Type B pancreatic cell (in vitro differentiated cells): ENCODE data around the gene ACTL8. TPM values are rescaled to one million over a fixed set of nuclear protein-coding genes. Genes with fewer than 3 reads are reported as not detected.

Experiments
- DNase-seq: peaks from one replicate; pipeline ENCODE4 v3.0.0; 2021; ENCODE audit warnings: mixed read lengths; ENCODE audit not compliant: unreplicated experiment; ENCODE audit errors: extremely low spot score
- H3K27ac Mint-ChIP-seq: 2 replicates; pipeline ENCODE4 v1.8.0; 2021; ENCODE audit warnings: mild to moderate bottlenecking, mixed read lengths
- H3K27me3 Mint-ChIP-seq: 2 replicates; pipeline ENCODE4 v1.8.0; 2021; ENCODE audit warnings: mixed read lengths
- H3K36me3 Mint-ChIP-seq: 2 replicates; pipeline ENCODE4 v1.8.0; 2021; ENCODE audit warnings: mixed read lengths
- H3K4me1 Mint-ChIP-seq: one replicate; pipeline ENCODE4 v1.8.0; 2021; ENCODE audit warnings: mixed read lengths; ENCODE audit not compliant: unreplicated experiment
- H3K4me3 Mint-ChIP-seq: 2 replicates; pipeline ENCODE4 v1.8.0; 2021; ENCODE audit warnings: mild to moderate bottlenecking, mixed read lengths
- H3K9me3 Mint-ChIP-seq: 2 replicates; pipeline ENCODE4 v1.8.0; 2021; ENCODE audit warnings: mixed read lengths
- total RNA-seq: library from RNA; stranded (reverse); gene quantifications from 2 replicates; pipeline ENCODE4 v1.2.1, GENCODE V29; 2021; ENCODE audit warnings: low replicate concordance
- TF ChIP-seq, protein P1 (sequence below): fragments of 200-600 bp; sonication (generic); conservative IDR thresholded peaks from 2 replicates; pipeline ENCODE4 v1.5.0; 2021; ENCODE audit warnings: antibody characterized with exemption, mild to moderate bottlenecking

ACTL8 gene
- total RNA-seq, 1 donor from 2014 or later = 0.22 TPM

DNA sequence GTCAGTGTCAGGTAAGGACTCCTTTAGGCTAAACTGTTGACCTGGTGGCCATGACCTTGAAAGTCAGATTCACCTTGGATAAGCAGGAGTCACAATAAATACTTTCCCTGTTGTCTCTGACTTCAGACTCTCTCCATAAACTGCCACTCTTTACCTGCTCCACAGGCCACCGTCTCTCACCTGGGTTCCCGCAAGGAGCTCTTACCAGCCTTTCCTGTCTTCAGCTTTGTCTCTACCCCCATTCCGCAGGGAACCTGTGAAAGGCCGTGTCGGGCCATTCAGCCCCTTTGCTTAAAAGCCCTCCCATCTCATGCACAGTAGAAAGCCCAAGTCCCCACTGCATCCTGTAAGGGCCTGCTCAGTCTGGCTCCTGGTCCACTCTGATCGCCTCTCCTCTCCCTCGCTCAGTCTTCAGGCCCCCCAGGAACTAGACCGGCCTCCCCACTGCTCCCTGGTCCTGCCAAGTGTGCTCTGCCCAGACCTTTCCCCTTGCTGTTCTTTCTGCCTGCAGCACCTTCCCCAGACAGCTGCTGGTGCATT is 79.5 kb downstream of the ACTL8 start:
- H3K9me3 Mint-ChIP-seq = no peaks in the 10 kb centered on the region
- H3K36me3 Mint-ChIP-seq = no peaks in the 10 kb centered on the region
- no peak overlapping the region for H3K4me3 Mint-ChIP-seq
- H3K27me3 Mint-ChIP-seq = peaks cover 52% of the 10 kb centered on the region
- TF ChIP-seq, protein P1, sequence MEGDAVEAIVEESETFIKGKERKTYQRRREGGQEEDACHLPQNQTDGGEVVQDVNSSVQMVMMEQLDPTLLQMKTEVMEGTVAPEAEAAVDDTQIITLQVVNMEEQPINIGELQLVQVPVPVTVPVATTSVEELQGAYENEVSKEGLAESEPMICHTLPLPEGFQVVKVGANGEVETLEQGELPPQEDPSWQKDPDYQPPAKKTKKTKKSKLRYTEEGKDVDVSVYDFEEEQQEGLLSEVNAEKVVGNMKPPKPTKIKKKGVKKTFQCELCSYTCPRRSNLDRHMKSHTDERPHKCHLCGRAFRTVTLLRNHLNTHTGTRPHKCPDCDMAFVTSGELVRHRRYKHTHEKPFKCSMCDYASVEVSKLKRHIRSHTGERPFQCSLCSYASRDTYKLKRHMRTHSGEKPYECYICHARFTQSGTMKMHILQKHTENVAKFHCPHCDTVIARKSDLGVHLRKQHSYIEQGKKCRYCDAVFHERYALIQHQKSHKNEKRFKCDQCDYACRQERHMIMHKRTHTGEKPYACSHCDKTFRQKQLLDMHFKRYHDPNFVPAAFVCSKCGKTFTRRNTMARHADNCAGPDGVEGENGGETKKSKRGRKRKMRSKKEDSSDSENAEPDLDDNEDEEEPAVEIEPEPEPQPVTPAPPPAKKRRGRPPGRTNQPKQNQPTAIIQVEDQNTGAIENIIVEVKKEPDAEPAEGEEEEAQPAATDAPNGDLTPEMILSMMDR = no peak
- H3K4me1 Mint-ChIP-seq = no peaks in the 10 kb centered on the region
- no peak for DNase-seq
- no peak overlapping the region for H3K27ac Mint-ChIP-seq

DNA sequence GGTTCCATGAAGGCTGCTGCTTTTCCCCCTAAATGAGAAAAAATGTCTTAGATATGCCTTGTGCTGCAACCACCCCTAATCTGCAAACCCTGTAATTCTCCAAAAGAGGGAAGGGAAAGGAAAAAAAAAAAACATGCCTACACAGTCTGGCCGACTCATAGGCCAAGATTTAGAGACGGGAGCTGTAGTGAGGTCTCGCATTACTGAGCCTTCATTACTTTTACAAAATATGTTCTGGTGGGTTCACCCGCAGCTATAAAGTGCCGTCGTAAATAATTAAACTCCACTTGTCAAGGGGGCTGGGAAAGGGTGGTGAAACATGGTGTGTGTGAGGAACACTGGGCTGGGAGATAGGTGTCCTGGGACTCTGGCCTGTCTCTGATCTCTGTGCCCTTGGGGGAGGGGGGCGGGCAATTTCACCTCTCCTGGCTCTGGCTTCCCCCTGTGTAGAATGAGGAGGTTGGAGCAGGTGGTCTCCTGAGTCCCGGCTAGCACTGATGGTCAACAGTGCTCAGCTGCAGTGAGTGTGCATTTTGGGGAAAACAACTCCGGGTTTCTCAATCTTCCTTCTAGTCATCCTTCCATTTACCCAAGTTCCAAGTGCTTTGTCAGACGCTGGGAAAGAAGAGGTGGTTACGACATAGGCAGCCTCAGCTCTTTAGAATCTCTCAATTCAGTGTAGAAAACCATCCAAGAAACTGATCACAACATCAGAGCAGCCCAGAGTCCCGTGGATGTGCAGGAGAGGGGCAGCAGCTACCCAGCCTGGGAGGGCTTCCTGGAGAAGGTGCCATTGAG is 82.3 kb downstream of the ACTL8 start:
- TF ChIP-seq, protein P1 = no peak
- no peak overlapping the region for H3K27ac Mint-ChIP-seq
- H3K27me3 Mint-ChIP-seq = peaks cover 51% of the 10 kb centered on the region
- no peak overlapping the region for H3K4me3 Mint-ChIP-seq
- no peaks in the 10 kb centered on the region for H3K36me3 Mint-ChIP-seq
- no peaks in the 10 kb centered on the region for H3K4me1 Mint-ChIP-seq
- no peaks in the 10 kb centered on the region for H3K9me3 Mint-ChIP-seq
- no peak for DNase-seq

DNA sequence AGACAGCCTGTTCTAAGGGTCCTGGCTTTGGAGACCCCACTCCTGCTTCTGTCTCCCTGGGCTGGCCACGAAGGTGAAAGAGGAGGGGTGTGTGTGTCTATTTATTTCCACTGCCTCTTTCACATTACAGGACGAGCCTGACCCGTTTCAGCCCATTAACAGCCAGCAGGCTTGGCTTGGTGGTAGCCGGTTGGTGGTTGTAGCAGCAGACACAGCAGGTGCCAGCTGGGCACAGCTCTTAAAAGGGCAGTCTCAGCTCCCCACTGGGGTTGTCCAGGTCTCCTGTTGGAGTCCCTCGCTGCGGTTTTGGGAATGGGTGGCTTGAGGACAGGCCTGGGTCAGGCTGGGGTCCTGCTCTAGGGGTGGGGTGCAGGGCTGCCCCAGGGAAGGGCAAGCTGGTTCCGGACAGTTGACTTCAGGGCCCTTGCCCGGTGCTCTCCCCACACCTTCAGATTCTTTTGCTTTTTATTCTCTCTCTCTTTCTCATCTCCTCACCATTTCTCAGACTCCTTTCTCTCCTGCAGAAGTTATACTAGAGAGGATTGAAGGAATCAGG is 84.6 kb downstream of the ACTL8 start:
- H3K4me3 Mint-ChIP-seq = no peak overlapping the region
- no peaks in the 10 kb centered on the region for H3K9me3 Mint-ChIP-seq
- TF ChIP-seq, protein P1 = no peak
- no peaks in the 10 kb centered on the region for H3K36me3 Mint-ChIP-seq
- no peak overlapping the region for H3K27ac Mint-ChIP-seq
- peaks cover 51% of the 10 kb centered on the region for H3K27me3 Mint-ChIP-seq
- no peaks in the 10 kb centered on the region for H3K4me1 Mint-ChIP-seq
- DNase-seq = no peak

DNA sequence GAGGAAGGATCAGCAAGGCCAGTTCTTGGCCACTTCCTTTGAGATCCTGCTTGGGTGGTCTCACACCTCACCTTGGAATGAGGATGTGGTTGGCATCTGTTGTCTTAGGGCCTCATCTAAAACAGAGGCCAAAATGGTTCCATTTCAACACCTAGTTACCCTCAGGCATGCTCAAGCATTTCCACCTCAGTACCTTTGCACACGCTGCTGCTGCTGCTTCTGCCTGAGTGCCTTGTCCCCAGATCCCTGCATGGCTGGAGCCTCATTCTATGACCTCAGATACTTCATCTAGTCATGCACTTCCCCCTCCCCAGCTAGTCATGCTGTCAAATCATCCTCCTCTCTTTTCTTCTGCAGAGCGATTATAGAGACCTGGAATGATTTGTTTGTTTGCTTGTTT is 86.8 kb downstream of the ACTL8 start:
- Mint-ChIP-seq H3K36me3 (no peaks in the 10 kb centered on the region), H3K4me3 (no peak overlapping the region), H3K4me1 (no peaks in the 10 kb centered on the region), H3K27ac (no peak overlapping the region), H3K9me3 (no peaks in the 10 kb centered on the region), H3K27me3 (peaks cover 42% of the 10 kb centered on the region)
- no peak for DNase-seq
- TF ChIP-seq, protein P1 = no peak

DNA sequence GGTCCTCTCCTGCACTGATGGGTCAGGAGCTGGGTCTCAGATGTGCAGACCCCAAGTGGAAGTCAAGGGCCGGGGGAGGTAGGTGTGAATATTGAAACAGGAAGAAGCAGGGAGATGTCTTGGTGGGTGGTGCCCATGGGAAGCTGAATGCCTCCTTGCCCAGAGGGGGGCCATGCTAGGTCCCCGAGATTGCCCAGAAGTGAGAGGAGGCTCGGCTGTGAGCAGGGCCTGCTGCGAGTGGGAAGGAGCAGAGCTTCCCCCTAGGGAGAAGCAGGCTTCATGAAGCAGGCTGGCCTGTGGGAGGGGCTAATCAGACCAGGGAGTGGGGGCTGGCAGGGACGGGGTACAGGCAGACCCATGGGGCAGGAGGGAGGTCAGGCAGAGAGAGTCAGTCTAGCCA is 87.6 kb downstream of the ACTL8 start:
- no peak for DNase-seq
- TF ChIP-seq, protein P1 = no peak
- Mint-ChIP-seq H3K27me3 (peaks cover 42% of the 10 kb centered on the region), H3K4me3 (no peak overlapping the region), H3K9me3 (no peaks in the 10 kb centered on the region), H3K36me3 (no peaks in the 10 kb centered on the region), H3K27ac (peak overlapping the region; percentile 30), H3K4me1 (no peaks in the 10 kb centered on the region)
